Nephron (organoid): Measurements from ENCODE around the gene NKX2-4.

ENCODE experiments used
- H3K27ac Mint-ChIP-seq, 3 experiments: 2 replicates each; pipeline ENCODE4 v1.8.0; 2020; ENCODE audit warnings: mixed read lengths in 3 of 3, mild to moderate bottlenecking in 2 of 3, moderate library complexity in 1 of 3
- H3K27me3 Mint-ChIP-seq: 2 replicates; pipeline ENCODE4 v1.8.0; 2021; ENCODE audit warnings: low read depth, mild to moderate bottlenecking, moderate library complexity, mixed read lengths
- H3K36me3 Mint-ChIP-seq: 2 replicates; pipeline ENCODE4 v1.8.0; 2020; ENCODE audit warnings: low read depth, mixed read lengths
- H3K4me1 Mint-ChIP-seq: 2 replicates; pipeline ENCODE4 v1.8.0; 2020; ENCODE audit warnings: mixed read lengths
- H3K4me3 Mint-ChIP-seq, 3 experiments: 2 replicates each; pipeline ENCODE4 v1.8.0; 2020; ENCODE audit warnings: mild to moderate bottlenecking in 3 of 3, mixed read lengths in 3 of 3, moderate library complexity in 2 of 3
- H3K9me3 Mint-ChIP-seq: 2 replicates; pipeline ENCODE4 v1.8.0; 2020; ENCODE audit warnings: mixed read lengths
- CTCF ChIP-seq, 3 experiments: fragments of 200-600 bp; sonication (generic); IDR thresholded peaks; one replicate each; pipeline ENCODE4 v1.5.0; 2021; ENCODE audit warnings: antibody characterized with exemption in 3 of 3; ENCODE audit not compliant: unreplicated experiment in 3 of 3

NKX2-4 gene

GRCh38 chr20:21355981-21356380 is 41.3 kb downstream of the NKX2-4 start:
- peaks cover 39% of the 10 kb centered on the region for H3K36me3 Mint-ChIP-seq
- no peak overlapping the region for H3K27ac Mint-ChIP-seq
- no peak overlapping the region for H3K4me3 Mint-ChIP-seq
- H3K9me3 Mint-ChIP-seq = no peaks in the 10 kb centered on the region
- H3K4me1 Mint-ChIP-seq = no peaks in the 10 kb centered on the region
- H3K27me3 Mint-ChIP-seq = no peaks in the 10 kb centered on the region
- no peak for TF ChIP-seq CTCF (IDR thresholded peaks at IDR 0.05; ENCODE audit: unreplicated experiment in 3 of 3)

- no peak overlapping the region for H3K4me3 Mint-ChIP-seq
- H3K27me3 Mint-ChIP-seq = no peaks in the 10 kb centered on the region
- H3K27ac Mint-ChIP-seq = no peak overlapping the region
- no peaks in the 10 kb centered on the region for H3K4me1 Mint-ChIP-seq
- TF ChIP-seq CTCF (IDR thresholded peaks at IDR 0.05; ENCODE audit: unreplicated experiment in 3 of 3) = no peak
- H3K36me3 Mint-ChIP-seq = peaks cover 43% of the 10 kb centered on the region
- H3K9me3 Mint-ChIP-seq = no peaks in the 10 kb centered on the region
Observed at GRCh38 chr20:21353236-21353635, 44.1 kb downstream of the NKX2-4 start.

DNA sequence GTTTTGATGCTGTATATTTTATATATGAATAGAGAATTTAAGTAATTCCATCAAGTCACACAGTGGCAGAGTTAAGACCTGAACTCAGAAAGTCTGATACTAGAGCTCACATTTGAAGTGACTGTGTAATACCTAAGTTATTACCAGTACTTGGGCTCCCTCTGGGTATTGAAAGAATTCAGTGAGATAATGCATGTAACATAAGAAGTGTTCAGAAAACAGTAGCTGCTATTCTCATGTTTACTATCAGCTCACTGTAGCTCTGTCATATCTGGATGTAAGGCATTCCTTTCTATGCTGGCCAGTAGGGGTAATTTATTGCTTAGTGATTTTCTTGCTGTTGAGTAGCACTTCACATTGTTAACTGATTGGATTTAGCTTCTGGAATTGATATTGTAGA is 44.6 kb downstream of the NKX2-4 start:
- H3K27me3 Mint-ChIP-seq = no peaks in the 10 kb centered on the region

More for the DNA sequence above, 44.6 kb downstream of the NKX2-4 start:
- no peak overlapping the region for H3K4me3 Mint-ChIP-seq
- H3K36me3 Mint-ChIP-seq = peaks cover 46% of the 10 kb centered on the region
- H3K4me1 Mint-ChIP-seq = no peaks in the 10 kb centered on the region
- no peaks in the 10 kb centered on the region for H3K9me3 Mint-ChIP-seq
- no peak for TF ChIP-seq CTCF (IDR thresholded peaks at IDR 0.05; ENCODE audit: unreplicated experiment in 3 of 3)
- H3K27ac Mint-ChIP-seq = no peak overlapping the region
